Activated CD4-positive, alpha-beta memory T cell treated with anti-CD3 and anti-CD28 coated beads, Interleukin-2, amount 10 ng/mL, durations not matched to agents 7 days and 5 days (primary cell): Measurements from ENCODE around the gene SPR. TPM values are rescaled to one million over a fixed set of nuclear protein-coding genes. Genes with fewer than 3 reads are reported as not detected.
A peak's percentile ranks its signal among the peaks of the same experiment; 100 is the strongest.

ENCODE experiments used
- CTCF ChIA-PET: fragments of 350-600 bp; sonication (Branson Sonifier 250); formaldehyde crosslinking; loops from one replicate; lab custom pipeline; 2021; ENCODE audit warnings: antibody characterized with exemption, inconsistent platforms; lab: Charles Lee
- POLR2A ChIA-PET: fragments of 350-600 bp; sonication (Branson Sonifier 250); formaldehyde crosslinking; loops from one replicate; lab custom pipeline; 2021; ENCODE audit warnings: antibody characterized with exemption; lab: Charles Lee
- DNase-seq: peaks from one replicate; pipeline ENCODE4 v3.0.0-alpha.2; 2020
- H3K27ac Mint-ChIP-seq: one replicate; pipeline ENCODE4 v1.8.0; 2021; ENCODE audit warnings: mild to moderate bottlenecking, mixed read lengths
- H3K27me3 Mint-ChIP-seq: one replicate; pipeline ENCODE4 v1.8.0; 2021; ENCODE audit warnings: mixed read lengths
- H3K36me3 Mint-ChIP-seq: one replicate; pipeline ENCODE4 v1.8.0; 2021; ENCODE audit warnings: low read depth, mixed read lengths
- H3K4me1 Mint-ChIP-seq: one replicate; pipeline ENCODE4 v1.8.0; 2021; ENCODE audit warnings: mixed read lengths
- H3K4me3 Mint-ChIP-seq: one replicate; pipeline ENCODE4 v1.8.0; 2021; ENCODE audit warnings: mild to moderate bottlenecking, mixed read lengths
- H3K9me3 Mint-ChIP-seq: one replicate; pipeline ENCODE4 v1.8.0; 2021; ENCODE audit warnings: mixed read lengths
- total RNA-seq, 2 experiments: library from RNA; stranded (reverse); gene quantifications; one replicate each; pipeline ENCODE4 v1.2.3, GENCODE V29; 2021

The SPR gene
- total RNA-seq, 2 experiments from 2014 or later = 0.63 to 0.71 TPM

DNA sequence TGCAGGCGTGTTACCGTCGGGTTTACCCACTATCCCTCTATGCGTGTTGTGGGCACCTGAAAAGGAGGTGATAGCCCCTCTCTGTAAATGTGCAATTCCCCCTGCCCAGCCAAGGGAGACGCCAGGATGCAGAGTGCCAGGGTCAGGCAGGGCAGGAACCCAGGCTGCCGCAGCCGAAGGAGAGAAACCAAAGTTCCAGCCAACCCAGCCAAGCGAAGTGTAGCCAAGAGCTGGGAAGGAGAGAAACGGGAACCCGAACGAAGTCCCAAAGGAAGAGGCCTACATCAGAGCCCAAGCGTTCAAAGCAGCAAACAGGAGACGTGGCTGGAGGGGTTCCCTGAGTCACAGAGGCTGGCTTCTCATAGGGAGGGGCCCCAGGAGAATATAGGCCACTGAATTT lies 24.2 kb upstream of the SPR start:
- peaks cover 47% of the 10 kb centered on the region for H3K27me3 Mint-ChIP-seq
- H3K4me3 Mint-ChIP-seq = no peak overlapping the region
- DNase-seq = no peak
- ChIA-PET CTCF (interaction anchor here (0.6 to 2.3 kb wide), 19 partner anchors 8 to 119 kb away, joined by 3 to 9 read pairs (median 4); no protein-coding TSS in a partner anchor), POLR2A (no interaction called here)
- peaks cover 14% of the 10 kb centered on the region for H3K4me1 Mint-ChIP-seq
- no peak overlapping the region for H3K27ac Mint-ChIP-seq
- H3K9me3 Mint-ChIP-seq = no peaks in the 10 kb centered on the region
- H3K36me3 Mint-ChIP-seq = no peaks in the 10 kb centered on the region

DNA sequence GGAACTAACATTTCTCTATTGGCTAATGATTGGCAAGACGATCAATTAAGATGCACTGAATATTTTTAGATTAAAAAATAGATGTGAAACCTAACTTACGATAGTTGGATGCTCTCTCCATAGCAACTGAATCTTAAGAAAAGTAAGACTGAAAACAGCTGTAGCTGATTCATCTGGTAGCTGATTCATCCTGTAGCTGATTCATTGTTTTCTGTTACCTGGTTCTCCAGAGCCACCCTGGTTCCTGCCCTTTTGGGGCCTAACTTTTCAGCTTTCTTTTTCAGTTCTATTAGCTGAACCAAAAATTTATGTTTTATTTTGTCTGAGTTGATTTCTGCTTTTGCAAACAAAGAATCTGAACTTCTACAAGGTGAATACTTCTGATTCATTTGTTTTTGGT lies 22.7 kb upstream of the SPR start:
- CTCF ChIA-PET = interaction anchor here (0.7 to 2.3 kb wide), 13 partner anchors 10 to 149 kb away, joined by 3 to 15 read pairs (median 4); partner anchors contain the start of gene SPR
- DNase-seq = no peak
- no peak overlapping the region for H3K4me3 Mint-ChIP-seq
- peaks cover 14% of the 10 kb centered on the region for H3K4me1 Mint-ChIP-seq
- H3K9me3 Mint-ChIP-seq = no peaks in the 10 kb centered on the region
- POLR2A ChIA-PET = no interaction called here
- H3K27ac Mint-ChIP-seq = no peak overlapping the region
- H3K27me3 Mint-ChIP-seq = peaks cover 45% of the 10 kb centered on the region
- no peaks in the 10 kb centered on the region for H3K36me3 Mint-ChIP-seq

DNA sequence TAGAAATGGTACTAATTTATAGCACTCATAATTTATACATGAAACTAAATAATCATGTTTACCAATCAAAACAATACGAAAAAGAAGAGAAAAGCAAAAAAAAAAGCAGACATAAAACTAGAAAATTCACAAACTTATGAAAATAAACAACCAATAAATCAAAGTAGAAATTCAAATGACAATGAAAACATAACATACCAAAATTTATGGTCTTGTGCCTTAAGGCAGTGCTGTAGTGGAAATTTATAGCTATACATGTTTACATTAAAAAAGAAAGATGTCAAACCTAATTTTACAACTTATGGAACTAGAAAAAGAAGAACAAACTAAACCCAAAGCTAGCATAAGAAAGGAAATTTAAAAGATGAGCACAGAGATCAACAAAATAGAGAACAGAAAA lies 16.1 kb upstream of the SPR start:
- no peak for DNase-seq
- no peak overlapping the region for H3K4me3 Mint-ChIP-seq
- H3K4me1 Mint-ChIP-seq = no peaks in the 10 kb centered on the region
- H3K27ac Mint-ChIP-seq = no peak overlapping the region
- no peaks in the 10 kb centered on the region for H3K9me3 Mint-ChIP-seq
- no peaks in the 10 kb centered on the region for H3K36me3 Mint-ChIP-seq
- peaks cover 51% of the 10 kb centered on the region for H3K27me3 Mint-ChIP-seq
- POLR2A ChIA-PET = no interaction called here
- CTCF ChIA-PET = interaction anchor here (0.8 to 3.1 kb wide), 4 partner anchors 9 to 22 kb away, joined by 3 to 14 read pairs (median 5); partner anchors contain the start of gene SPR

DNA sequence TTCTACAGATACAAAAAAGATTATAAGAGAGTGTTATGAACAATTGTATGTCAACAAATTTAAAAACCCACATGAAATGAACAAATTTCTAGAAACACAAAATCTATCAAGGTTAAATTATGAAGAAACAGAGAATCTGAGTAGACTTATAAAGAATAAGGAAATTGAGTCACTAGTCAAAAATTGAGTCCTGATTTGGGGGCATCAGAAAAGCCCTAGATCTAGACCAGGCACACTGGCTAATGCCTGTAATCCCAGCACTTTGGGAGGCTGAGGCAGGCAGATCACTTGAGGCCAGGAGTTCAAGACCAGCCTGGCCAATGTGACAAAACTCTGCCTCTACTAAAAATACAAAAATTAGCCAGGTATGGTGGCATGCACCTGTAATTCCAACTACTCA lies 15.3 kb upstream of the SPR start:
- CTCF ChIA-PET = interaction anchor here (0.8 to 3.1 kb wide), 4 partner anchors 10 to 21 kb away, joined by 3 to 14 read pairs (median 5); partner anchors contain the start of gene SPR
- no peak overlapping the region for H3K27ac Mint-ChIP-seq
- H3K4me1 Mint-ChIP-seq = no peaks in the 10 kb centered on the region

DNA sequence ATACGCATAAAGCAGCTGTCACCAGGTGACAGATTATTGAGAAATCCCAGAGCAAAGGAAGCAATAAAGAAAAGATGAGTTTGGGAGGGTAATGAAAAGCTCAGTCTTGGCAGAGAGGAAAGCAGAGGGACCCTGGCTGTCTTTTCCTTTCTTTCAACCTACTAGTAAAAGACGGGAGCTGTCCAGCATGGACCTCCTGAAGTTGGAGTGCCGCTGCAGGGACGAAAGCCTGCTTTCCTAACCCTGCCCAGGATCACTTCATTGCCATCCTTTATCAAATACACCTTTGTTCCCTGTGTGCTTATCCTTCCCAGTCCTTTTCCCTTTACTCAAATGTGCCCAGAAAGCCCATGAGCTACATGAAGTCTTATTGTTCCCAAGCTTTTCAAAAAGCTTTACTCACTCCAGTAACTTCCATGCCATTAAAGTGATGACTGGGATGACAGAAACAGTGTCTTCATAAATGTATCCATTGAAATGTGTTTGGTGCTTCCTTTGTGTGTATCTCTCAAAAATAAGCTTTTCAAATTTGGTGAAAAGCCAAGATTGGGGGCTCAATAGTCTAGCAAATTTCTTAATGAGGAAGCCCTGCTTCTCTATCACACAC lies 3.7 kb upstream of the SPR start:
- H3K9me3 Mint-ChIP-seq = no peaks in the 10 kb centered on the region
- DNase-seq = peak; percentile 31
- no peak overlapping the region for H3K27ac Mint-ChIP-seq
- no peaks in the 10 kb centered on the region for H3K36me3 Mint-ChIP-seq
- no peak overlapping the region for H3K4me3 Mint-ChIP-seq
- ChIA-PET CTCF (interaction anchor here (0.8 kb wide), 1 partner anchor 14 kb away, joined by 3 read pairs; no protein-coding TSS in a partner anchor), POLR2A (no interaction called here)
- H3K4me1 Mint-ChIP-seq = peaks cover 6% of the 10 kb centered on the region
- H3K27me3 Mint-ChIP-seq = peaks cover 50% of the 10 kb centered on the region

More for the DNA sequence above, 15.3 kb upstream of the SPR start:
- H3K4me3 Mint-ChIP-seq = no peak overlapping the region
- POLR2A ChIA-PET = no interaction called here
- H3K27me3 Mint-ChIP-seq = peaks cover 50% of the 10 kb centered on the region
- DNase-seq = no peak
- H3K9me3 Mint-ChIP-seq = no peaks in the 10 kb centered on the region
- H3K36me3 Mint-ChIP-seq = no peaks in the 10 kb centered on the region

DNA sequence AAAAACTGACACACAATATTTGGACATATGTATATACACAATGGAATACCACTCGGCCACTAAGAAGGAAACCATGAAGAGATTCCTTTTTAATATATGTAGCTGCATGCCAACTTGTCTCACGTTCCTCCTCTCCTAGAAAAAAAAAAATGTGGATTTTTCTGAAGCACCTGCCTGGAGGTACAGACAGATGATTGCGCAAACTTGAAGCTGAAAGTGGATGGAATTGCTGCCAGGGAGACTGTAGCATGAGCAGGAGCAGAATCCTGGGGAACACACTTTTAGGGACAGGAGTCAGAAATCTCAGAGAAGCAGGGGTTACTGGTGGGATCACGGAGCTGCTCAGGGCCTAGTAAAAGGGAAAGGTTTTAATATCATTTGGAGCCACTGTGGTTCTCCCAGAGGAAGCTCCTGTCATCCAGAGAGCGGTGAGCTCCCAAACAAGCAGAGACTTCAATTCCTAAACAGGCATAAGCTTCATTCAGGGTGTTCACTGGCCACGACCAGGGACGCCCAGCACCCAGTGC lies 640 bp upstream of the SPR start:
- Mint-ChIP-seq H3K27ac (no peak overlapping the region), H3K27me3 (peaks cover 54% of the 10 kb centered on the region)

DNA sequence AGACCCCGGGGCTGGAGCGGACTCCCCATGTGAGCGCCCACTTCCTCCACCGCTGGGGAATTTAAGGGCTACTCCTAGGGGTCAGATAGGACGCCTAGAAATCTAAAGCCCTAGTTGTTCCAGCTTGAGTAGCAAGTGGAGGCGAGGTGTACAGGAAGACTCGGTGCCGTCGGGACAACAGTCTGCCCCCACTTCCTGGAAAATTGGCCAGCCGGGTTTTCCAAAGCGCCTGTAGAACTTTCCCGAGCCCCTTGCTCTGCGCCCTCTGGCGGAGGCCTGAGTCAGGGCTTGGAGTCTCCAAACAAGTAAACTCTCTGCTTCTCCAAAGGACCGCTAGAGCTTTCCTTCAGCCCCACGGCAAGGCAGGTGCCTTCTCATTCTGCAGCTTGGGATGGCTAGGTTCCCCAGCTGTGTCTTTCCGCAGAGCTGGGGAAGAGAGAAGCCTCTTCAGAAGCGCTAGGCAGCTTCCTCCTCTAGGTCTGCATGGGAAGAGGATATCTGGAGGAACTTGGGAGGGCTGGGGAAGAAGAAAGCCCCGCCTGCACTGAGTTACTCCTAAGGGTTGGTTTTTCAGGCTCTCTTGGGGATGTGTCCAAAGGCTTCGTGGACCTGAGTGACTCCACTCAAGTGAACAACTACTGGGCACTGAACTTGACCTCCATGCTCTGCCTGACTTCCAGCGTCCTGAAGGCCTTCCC lies 681 bp downstream of the SPR start:
- Mint-ChIP-seq H3K4me3 (peak overlapping the region; percentile 60), H3K27ac (no peak overlapping the region), H3K27me3 (peaks cover 48% of the 10 kb centered on the region), H3K9me3 (no peaks in the 10 kb centered on the region), H3K36me3 (no peaks in the 10 kb centered on the region), H3K4me1 (peaks cover 6% of the 10 kb centered on the region)
- peak; percentile 54 for DNase-seq
- ChIA-PET POLR2A (interaction anchor here (0.8 kb wide), 1 partner anchor 81 kb away, joined by 3 read pairs; no protein-coding TSS in a partner anchor), CTCF (interaction anchor here (0.6 to 3.1 kb wide), 25 partner anchors 8 to 406 kb away, joined by 3 to 15 read pairs (median 4); partner anchors contain the start of gene EGR4)

More for the DNA sequence above, 640 bp upstream of the SPR start:
- H3K4me3 Mint-ChIP-seq = peak overlapping the region; percentile 56
- peaks cover 6% of the 10 kb centered on the region for H3K4me1 Mint-ChIP-seq
- CTCF ChIA-PET = interaction anchor here (1.0 to 3.1 kb wide), 11 partner anchors 15 to 407 kb away, joined by 3 to 15 read pairs (median 6); partner anchors contain the start of gene EGR4
- no peaks in the 10 kb centered on the region for H3K36me3 Mint-ChIP-seq
- DNase-seq = no peak
- POLR2A ChIA-PET = no interaction called here
- no peaks in the 10 kb centered on the region for H3K9me3 Mint-ChIP-seq

DNA sequence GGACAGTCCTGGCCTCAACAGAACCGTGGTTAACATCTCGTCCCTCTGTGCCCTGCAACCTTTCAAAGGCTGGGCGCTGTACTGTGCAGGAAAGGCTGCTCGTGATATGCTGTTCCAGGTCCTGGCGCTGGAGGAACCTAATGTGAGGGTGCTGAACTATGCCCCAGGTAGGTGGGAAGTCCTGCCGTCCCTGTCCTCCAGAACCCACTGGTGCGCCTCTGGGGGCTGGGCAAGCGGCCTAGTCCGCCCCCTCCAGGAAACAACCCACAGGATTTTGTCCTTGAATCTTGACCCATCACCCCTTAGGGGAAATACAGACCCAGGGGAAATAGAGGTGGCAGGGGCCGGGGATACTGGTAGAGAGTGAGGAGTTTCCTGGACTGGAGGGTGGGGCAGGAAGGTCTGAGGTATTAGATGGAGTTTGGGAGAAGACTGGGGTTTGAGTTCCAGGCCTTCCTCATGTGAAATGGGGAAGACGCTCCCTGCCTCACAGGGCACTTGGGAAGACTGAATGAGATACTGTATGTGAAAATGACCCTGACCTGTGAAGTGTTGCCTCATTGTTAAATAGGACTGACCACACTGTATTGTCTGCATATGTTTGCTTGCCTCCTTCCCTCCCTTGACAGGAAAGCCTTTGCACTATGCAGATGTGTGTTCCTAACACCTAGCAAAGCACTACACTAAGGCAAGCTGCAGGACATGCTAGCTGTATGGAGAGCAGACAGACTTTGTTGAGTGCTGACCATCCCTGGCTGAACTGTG lies 1.4 kb downstream of the SPR start:
- Mint-ChIP-seq H3K27ac (no peak overlapping the region), H3K4me3 (peak overlapping the region; percentile 39), H3K27me3 (peaks cover 42% of the 10 kb centered on the region), H3K36me3 (no peaks in the 10 kb centered on the region), H3K9me3 (no peaks in the 10 kb centered on the region), H3K4me1 (peaks cover 6% of the 10 kb centered on the region)
- ChIA-PET POLR2A (no interaction called here), CTCF (interaction anchor here (0.6 to 3.1 kb wide), 22 partner anchors 12 to 405 kb away, joined by 3 to 15 read pairs (median 4); partner anchors contain the start of gene EGR4)
- no peak for DNase-seq

DNA sequence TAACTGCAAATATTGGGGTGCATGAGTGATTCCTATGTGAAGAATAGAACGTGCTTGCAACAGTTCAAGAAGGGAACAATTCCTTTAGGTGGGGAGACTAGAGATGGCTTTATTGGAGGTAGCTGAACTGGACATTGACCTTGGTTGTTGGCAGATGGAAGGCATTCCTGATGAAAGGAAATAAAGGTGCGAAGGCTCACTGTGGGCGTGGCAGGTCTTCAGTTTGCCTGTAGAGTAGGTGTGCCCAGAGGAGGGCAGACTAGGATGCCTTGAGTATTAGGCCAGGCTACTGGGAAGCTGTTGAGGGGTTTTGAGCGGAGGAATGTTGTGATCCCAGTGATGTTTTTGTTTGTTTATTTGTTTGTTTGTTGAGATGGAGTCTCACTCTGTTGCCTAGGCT lies 2.8 kb downstream of the SPR start:
- Mint-ChIP-seq H3K27me3 (peaks cover 38% of the 10 kb centered on the region), H3K9me3 (no peaks in the 10 kb centered on the region), H3K4me3 (no peak overlapping the region), H3K4me1 (peaks cover 6% of the 10 kb centered on the region), H3K36me3 (no peaks in the 10 kb centered on the region), H3K27ac (no peak overlapping the region)
- DNase-seq = no peak
- ChIA-PET POLR2A (no interaction called here), CTCF (interaction anchor here (1.1 to 7.5 kb wide), 3 partner anchors 64 to 287 kb away, joined by 4 to 171 read pairs (median 4); no protein-coding TSS in a partner anchor)

DNA sequence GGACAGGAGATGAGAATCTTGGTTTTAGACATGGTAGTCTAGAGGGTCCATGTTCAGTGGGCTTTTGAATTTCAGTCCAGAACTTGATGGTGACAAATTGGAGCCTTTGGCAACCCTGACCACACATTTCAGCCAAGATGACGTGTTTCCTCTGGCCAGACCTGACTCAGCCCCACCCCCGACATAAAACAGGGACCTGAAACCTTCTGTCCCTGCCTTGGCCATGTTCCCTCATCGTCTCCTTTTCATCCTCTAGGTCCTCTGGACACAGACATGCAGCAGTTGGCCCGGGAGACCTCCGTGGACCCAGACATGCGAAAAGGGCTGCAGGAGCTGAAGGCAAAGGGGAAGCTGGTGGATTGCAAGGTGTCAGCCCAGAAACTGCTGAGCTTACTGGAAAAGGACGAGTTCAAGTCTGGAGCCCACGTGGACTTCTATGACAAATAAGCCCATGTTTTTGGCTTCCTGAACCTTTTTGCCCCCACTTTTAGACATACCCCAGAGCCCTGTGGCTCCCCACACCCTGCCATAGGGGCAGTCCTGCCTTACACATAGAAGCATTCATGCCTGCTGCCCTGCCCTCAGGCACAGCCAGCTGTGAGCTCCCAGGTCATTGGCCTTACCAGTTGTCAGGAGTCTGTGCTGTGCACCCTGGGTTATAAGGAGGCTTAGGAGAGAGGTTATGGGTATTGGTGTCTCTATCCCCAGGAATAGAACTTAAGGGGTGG lies 4.0 kb downstream of the SPR start:
- ChIA-PET CTCF (interaction anchor here (1.1 to 7.5 kb wide), 7 partner anchors 27 to 286 kb away, joined by 3 to 171 read pairs (median 20); no protein-coding TSS in a partner anchor), POLR2A (no interaction called here)
- peaks cover 37% of the 10 kb centered on the region for H3K27me3 Mint-ChIP-seq
- peaks cover 10% of the 10 kb centered on the region for H3K4me1 Mint-ChIP-seq
- no peak overlapping the region for H3K4me3 Mint-ChIP-seq
- H3K27ac Mint-ChIP-seq = no peak overlapping the region
- no peak for DNase-seq
- no peaks in the 10 kb centered on the region for H3K9me3 Mint-ChIP-seq
- no peaks in the 10 kb centered on the region for H3K36me3 Mint-ChIP-seq

DNA sequence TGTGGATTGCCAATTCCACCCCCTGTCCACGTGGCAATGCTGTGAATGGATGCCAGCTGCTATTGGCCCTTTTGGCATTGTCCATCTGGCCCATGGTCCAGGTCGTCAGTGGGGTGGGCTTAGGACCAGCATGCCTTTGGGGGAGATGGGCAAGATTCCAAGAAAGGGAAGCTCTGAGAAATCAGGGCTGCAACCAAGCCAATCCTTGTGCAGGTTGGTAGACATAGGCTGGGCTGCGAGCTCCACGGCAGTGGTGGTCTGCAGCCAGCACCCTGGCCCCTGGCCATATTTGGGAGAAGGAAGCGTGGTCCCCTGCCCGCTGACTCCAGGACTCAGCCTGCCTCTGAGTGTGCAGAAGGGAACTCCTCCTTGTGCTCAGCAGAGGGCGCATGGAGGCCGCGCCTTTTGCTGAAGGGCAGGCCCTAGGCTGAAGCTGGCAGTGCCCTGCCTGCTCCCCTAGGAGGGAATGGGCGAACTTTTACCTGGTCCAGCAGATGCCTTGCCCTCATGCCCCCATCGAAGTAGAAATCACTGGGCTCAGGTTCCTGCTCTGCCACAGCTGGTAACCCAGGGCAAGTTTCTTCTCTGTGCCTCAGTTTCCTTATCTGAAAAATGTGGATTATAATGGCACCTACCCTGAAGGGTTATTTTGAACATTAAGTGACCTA lies 5.4 kb downstream of the SPR start:
- Mint-ChIP-seq H3K9me3 (no peaks in the 10 kb centered on the region), H3K27ac (no peak overlapping the region), H3K36me3 (no peaks in the 10 kb centered on the region), H3K4me3 (no peak overlapping the region), H3K27me3 (peaks cover 42% of the 10 kb centered on the region), H3K4me1 (peaks cover 7% of the 10 kb centered on the region)
- peak; percentile 70 for DNase-seq
- ChIA-PET CTCF (interaction anchor here (0.9 to 7.5 kb wide), 21 partner anchors 10 to 320 kb away, joined by 3 to 171 read pairs (median 4); partner anchors contain the start of gene SFXN5), POLR2A (interaction anchor here (0.6 to 2.2 kb wide), 3 partner anchors 61 to 284 kb away, joined by 3 to 6 read pairs (median 3); no protein-coding TSS in a partner anchor)
